Adipocyte (in vitro differentiated cells): ENCODE data around the gene CBLN3.

Source experiments
- DNase-seq: peaks from one replicate; pipeline ENCODE4 v3.0.0-alpha.2; 2015; ENCODE audit warnings: low read depth
- H3K27me3 ChIP-seq: replicated peaks from 2 replicates; pipeline ENCODE4 v1.7.0; 2013; ENCODE audit warnings: mild to moderate bottlenecking, low read length, moderate library complexity; ENCODE audit not compliant: control insufficient read depth, insufficient read depth
- H3K36me3 ChIP-seq: 2 replicates; pipeline ENCODE4 v1.7.0; 2013; ENCODE audit warnings: low read length, mild to moderate bottlenecking, moderate library complexity; ENCODE audit not compliant: control insufficient read depth, insufficient read depth, severe bottlenecking
- H3K4me1 ChIP-seq: 2 replicates; pipeline ENCODE4 v1.7.0; 2013; ENCODE audit warnings: mild to moderate bottlenecking, low read length, moderate library complexity; ENCODE audit not compliant: control insufficient read depth, insufficient read depth
- H3K4me3 ChIP-seq: 2 replicates; pipeline ENCODE4 v1.7.0; 2013; ENCODE audit warnings: mild to moderate bottlenecking, low read length, moderate library complexity
- H3K9ac ChIP-seq: 2 replicates; pipeline ENCODE4 v1.7.0; 2013; ENCODE audit warnings: mild to moderate bottlenecking, low read length, moderate library complexity
- H3K9me3 ChIP-seq: 2 replicates; pipeline ENCODE4 v1.7.0; 2013; ENCODE audit warnings: mild to moderate bottlenecking, low read length, moderate library complexity; ENCODE audit not compliant: control insufficient read depth

Gene CBLN3

GRCh38 chr14:24430682-24431568 lies 1.5 kb upstream of the CBLN3 start:
- peak overlapping the region; percentile 95 for H3K4me3 ChIP-seq
- DNase-seq = peak; percentile 77
- H3K36me3 ChIP-seq = peaks cover 22% of the 10 kb centered on the region
- no peaks in the 10 kb centered on the region for H3K27me3 ChIP-seq
- no peaks in the 10 kb centered on the region for H3K9me3 ChIP-seq
- peak overlapping the region; percentile 96 for H3K9ac ChIP-seq
- H3K4me1 ChIP-seq = peaks cover 47% of the 10 kb centered on the region

- DNase-seq = peak; percentile 91
- no peaks in the 10 kb centered on the region for H3K27me3 ChIP-seq
- peak overlapping the region; percentile 96 for H3K9ac ChIP-seq
- H3K4me1 ChIP-seq = peaks cover 50% of the 10 kb centered on the region
- peaks cover 21% of the 10 kb centered on the region for H3K36me3 ChIP-seq
- H3K4me3 ChIP-seq = peak overlapping the region; percentile 95
- no peaks in the 10 kb centered on the region for H3K9me3 ChIP-seq
Measured at GRCh38 chr14:24430143-24430681, 744 bp upstream of the CBLN3 start.

- peak overlapping the region; percentile 95 for H3K4me3 ChIP-seq
- peak overlapping the region; percentile 96 for H3K9ac ChIP-seq
- H3K36me3 ChIP-seq = peaks cover 16% of the 10 kb centered on the region
- peaks cover 56% of the 10 kb centered on the region for H3K4me1 ChIP-seq
- no peak for DNase-seq
- no peaks in the 10 kb centered on the region for H3K27me3 ChIP-seq
- H3K9me3 ChIP-seq = no peaks in the 10 kb centered on the region
Measured at GRCh38 chr14:24428628-24429394, 657 bp downstream of the CBLN3 start.

GRCh38 chr14:24427537-24428508 lies 1.6 kb downstream of the CBLN3 start:
- no peak for DNase-seq
- Histone ChIP-seq H3K4me3 (no peak overlapping the region), H3K4me1 (peaks cover 46% of the 10 kb centered on the region), H3K27me3 (no peaks in the 10 kb centered on the region), H3K36me3 (peaks cover 6% of the 10 kb centered on the region), H3K9me3 (no peaks in the 10 kb centered on the region), H3K9ac (no peak overlapping the region)

- no peak for DNase-seq
- no peak overlapping the region for H3K4me3 ChIP-seq
- peaks cover 38% of the 10 kb centered on the region for H3K4me1 ChIP-seq
- no peaks in the 10 kb centered on the region for H3K36me3 ChIP-seq
- no peaks in the 10 kb centered on the region for H3K9me3 ChIP-seq
- H3K27me3 ChIP-seq = no peaks in the 10 kb centered on the region
- H3K9ac ChIP-seq = no peak overlapping the region
Measured at GRCh38 chr14:24426912-24427536, 2.4 kb downstream of the CBLN3 start.

- Histone ChIP-seq H3K27me3 (no peaks in the 10 kb centered on the region), H3K9me3 (no peaks in the 10 kb centered on the region)
Measured at GRCh38 chr14:24426150-24426911, 3.1 kb downstream of the CBLN3 start.

GRCh38 chr14:24425704-24426103 lies 3.8 kb downstream of the CBLN3 start:
- Histone ChIP-seq H3K27me3 (no peaks in the 10 kb centered on the region), H3K9ac (peak overlapping the region; percentile 66), H3K36me3 (no peaks in the 10 kb centered on the region), H3K9me3 (no peaks in the 10 kb centered on the region), H3K4me3 (peak overlapping the region; percentile 9), H3K4me1 (peaks cover 27% of the 10 kb centered on the region)
- DNase-seq = peak; percentile 92

More at GRCh38 chr14:24426150-24426911, 3.1 kb downstream of the CBLN3 start:
- Histone ChIP-seq H3K4me3 (no peak overlapping the region), H3K9ac (peak overlapping the region; percentile 66), H3K36me3 (no peaks in the 10 kb centered on the region), H3K4me1 (peaks cover 32% of the 10 kb centered on the region)
- no peak for DNase-seq

GRCh38 chr14:24422694-24423601 lies 6.5 kb downstream of the CBLN3 start:
- no peaks in the 10 kb centered on the region for H3K27me3 ChIP-seq
- H3K4me1 ChIP-seq = peaks cover 19% of the 10 kb centered on the region
- no peaks in the 10 kb centered on the region for H3K36me3 ChIP-seq
- DNase-seq = no peak
- no peak overlapping the region for H3K9ac ChIP-seq
- no peak overlapping the region for H3K4me3 ChIP-seq
- no peaks in the 10 kb centered on the region for H3K9me3 ChIP-seq

- DNase-seq = no peak
- Histone ChIP-seq H3K4me3 (no peak overlapping the region), H3K9ac (no peak overlapping the region), H3K36me3 (no peaks in the 10 kb centered on the region), H3K27me3 (no peaks in the 10 kb centered on the region), H3K4me1 (peaks cover 19% of the 10 kb centered on the region), H3K9me3 (no peaks in the 10 kb centered on the region)
Measured at GRCh38 chr14:24422261-24422660, 7.2 kb downstream of the CBLN3 start.
